Sigmoid colon (tissue), 4 donors: Measurements from ENCODE around the gene OTUB2.

ENCODE experiments used
- EP300 ChIP-seq, 4 donors: sonication (generic); formaldehyde crosslinking; IDR thresholded peaks; one replicate each; pipeline ENCODE4 v1.6.1; 2017; ENCODE audit warnings: antibody characterized with exemption in 4 of 4
- TF ChIP-seq, protein P1 (sequence below), 4 experiments: fragments of 450-650 bp in 3 of 4; fragments of 200-600 bp in 1 of 4; IDR thresholded peaks; one replicate each; pipeline ENCODE4 v1.5.1; 2016 to 2019; ENCODE audit warnings: antibody characterized with exemption in 4 of 4, mild to moderate bottlenecking in 3 of 4, moderate library complexity in 2 of 4

DNA sequence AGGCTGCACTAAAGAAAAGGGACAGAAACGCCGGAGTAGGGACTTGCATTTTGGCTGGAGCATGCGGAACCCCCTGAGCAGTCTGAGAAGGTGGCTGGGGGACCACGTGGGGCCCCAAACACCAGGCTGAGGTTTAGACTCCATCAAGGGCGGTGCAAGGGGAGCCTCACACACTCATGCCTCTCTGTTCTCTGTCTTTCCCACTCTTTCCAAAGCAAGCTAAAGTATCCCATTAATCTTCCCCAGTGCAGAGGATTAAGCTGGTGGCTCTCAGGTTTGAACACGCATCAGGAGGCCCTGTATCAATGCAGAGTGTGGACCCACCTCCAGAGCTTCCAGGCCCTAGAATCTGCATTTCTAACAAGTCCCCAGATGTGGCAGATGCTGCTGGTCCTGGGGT is 15.5 kb upstream of the OTUB2 start:
- TF ChIP-seq, protein P1, sequence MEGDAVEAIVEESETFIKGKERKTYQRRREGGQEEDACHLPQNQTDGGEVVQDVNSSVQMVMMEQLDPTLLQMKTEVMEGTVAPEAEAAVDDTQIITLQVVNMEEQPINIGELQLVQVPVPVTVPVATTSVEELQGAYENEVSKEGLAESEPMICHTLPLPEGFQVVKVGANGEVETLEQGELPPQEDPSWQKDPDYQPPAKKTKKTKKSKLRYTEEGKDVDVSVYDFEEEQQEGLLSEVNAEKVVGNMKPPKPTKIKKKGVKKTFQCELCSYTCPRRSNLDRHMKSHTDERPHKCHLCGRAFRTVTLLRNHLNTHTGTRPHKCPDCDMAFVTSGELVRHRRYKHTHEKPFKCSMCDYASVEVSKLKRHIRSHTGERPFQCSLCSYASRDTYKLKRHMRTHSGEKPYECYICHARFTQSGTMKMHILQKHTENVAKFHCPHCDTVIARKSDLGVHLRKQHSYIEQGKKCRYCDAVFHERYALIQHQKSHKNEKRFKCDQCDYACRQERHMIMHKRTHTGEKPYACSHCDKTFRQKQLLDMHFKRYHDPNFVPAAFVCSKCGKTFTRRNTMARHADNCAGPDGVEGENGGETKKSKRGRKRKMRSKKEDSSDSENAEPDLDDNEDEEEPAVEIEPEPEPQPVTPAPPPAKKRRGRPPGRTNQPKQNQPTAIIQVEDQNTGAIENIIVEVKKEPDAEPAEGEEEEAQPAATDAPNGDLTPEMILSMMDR (IDR thresholded peaks at IDR 0.05) = no peak
- no peak for TF ChIP-seq EP300 (IDR thresholded peaks at IDR 0.05)
